Measurements from ENCODE around the gene SERPINB1. TPM values are rescaled to one million over a fixed set of nuclear protein-coding genes. Genes with fewer than 3 reads are reported as not detected.

The SERPINB1 gene
- total RNA-seq, 1 experiment from 2014 or later, result 73.2 TPM

- no peak overlapping the region for H3K27ac ChIP-seq (ENCODE audit: low read depth, low read length)
- ATAC-seq, result peak; percentile 65
- CTCF ChIA-PET, result interaction anchor here (0.9 kb wide), 1 partner anchor 135 kb away, joined by 3 read pairs; no protein-coding TSS in a partner anchor
- no peaks in the 10 kb centered on the region for H3K79me2 ChIP-seq (ENCODE audit: insufficient read depth, low read length)
- H2AFZ ChIP-seq (ENCODE audit: low read depth, low read length, poor library complexity, severe bottlenecking), result peak overlapping the region; percentile 52
- no peaks in the 10 kb centered on the region for H4K20me1 ChIP-seq (ENCODE audit: insufficient read depth)
- H3K4me2 ChIP-seq (ENCODE audit: low read length), result peak overlapping the region; percentile 40
- H3K4me3 ChIP-seq (replicated peaks in 1 of 2; ENCODE audit: low read depth in 1 of 2, low read length in 2 of 2), result peak overlapping the region in 1 of 2 experiments; percentile 4; a peak in 1 of 4 replicates
- no peak for DNase-seq (ENCODE audit: low read depth, low spot score)
- intact Hi-C loops (cut with micrococcal nuclease), result no loop called here
- H3K36me3 ChIP-seq (ENCODE audit: control insufficient read depth in 1 of 2, insufficient read depth in 2 of 2, low read length in 2 of 2), result no peaks in the 10 kb centered on the region
- no TSS peak for BruUV-seq (replicated peaks)
- peaks cover 3 to 17% of the 10 kb centered on the region in 2 experiments; a peak in 3 of 4 replicates for H3K4me1 ChIP-seq (ENCODE audit: control insufficient read depth in 1 of 2, insufficient read depth in 2 of 2, low read length in 2 of 2)
- H3K9ac ChIP-seq (ENCODE audit: low read length), result peak overlapping the region; percentile 12
- POLR2A ChIA-PET, result interaction anchor here (1.2 to 2.1 kb wide), 2 partner anchors 14 to 23 kb away, joined by 3 to 9 read pairs; partner anchors contain the start of gene SERPINB1
- no peaks in the 10 kb centered on the region for H3K9me2 ChIP-seq (ENCODE audit: insufficient read depth)
- RAD21 ChIA-PET (ENCODE audit: low non-redundant PET in 1 of 2, low total read pairs in 2 of 2, uncharacterized antibody in 2 of 2, unreplicated experiment in 2 of 2), result no interaction called here
- H3K27me3 ChIP-seq (ENCODE audit: insufficient read depth, low read length), result no peaks in the 10 kb centered on the region
- H3K9me3 ChIP-seq (ENCODE audit: control insufficient read depth in 1 of 2, insufficient read depth in 1 of 2, low read depth in 1 of 2, low read length in 2 of 2), result peaks cover 5 to 7% of the 10 kb centered on the region in 2 experiments; a peak in 2 of 4 replicates
- TF ChIP-seq ELF1 (IDR thresholded peaks at IDR 0.05; ENCODE audit: borderline replicate concordance, low read depth) (no peak), CEBPB (IDR thresholded peaks at IDR 0.05; ENCODE audit: low read depth) (peak; percentile 56), SIN3A (IDR thresholded peaks at IDR 0.05; ENCODE audit: low read depth) (no peak), JUND (IDR thresholded peaks at IDR 0.05) (peak; percentile 31; the same call in 1 of the 2 replicates), EGR1 (IDR thresholded peaks at IDR 0.05; ENCODE audit: low read depth) (no peak), RAD21 (IDR thresholded peaks at IDR 0.05; ENCODE audit: low read depth) (no peak), EZH2 (IDR thresholded peaks at IDR 0.05) (no peak), ZBTB33 (IDR thresholded peaks at IDR 0.05; ENCODE audit: extremely low read depth, insufficient replicate concordance, low read length) (no peak), ZNF274 (IDR thresholded peaks at IDR 0.05; ENCODE audit: low read depth, low read length) (no peak), YY1 (IDR thresholded peaks at IDR 0.05; ENCODE audit: extremely low read depth, insufficient replicate concordance, low read depth, low read length) (no peak), TCF7L2 (IDR thresholded peaks at IDR 0.05; ENCODE audit: borderline replicate concordance, extremely low read depth, insufficient read depth, insufficient read length) (no peak), CTCF (IDR thresholded peaks at IDR 0.05 in 2 of 3, conservative IDR thresholded peaks at IDR 0.05 in 1 of 3; ENCODE audit: borderline replicate concordance in 1 of 3, insufficient read depth in 1 of 3, low read depth in 2 of 3, low read length in 2 of 3) (no peak), ZFX (IDR thresholded peaks at IDR 0.05) (no peak), EZH2phosphoT487 (IDR thresholded peaks at IDR 0.05; ENCODE audit: borderline replicate concordance) (no peak), FOSL1 (IDR thresholded peaks at IDR 0.05; ENCODE audit: low read depth) (peak; percentile 63), ATF3 (IDR thresholded peaks at IDR 0.05) (no peak), POLR2AphosphoS5 (IDR thresholded peaks at IDR 0.05; ENCODE audit: low read depth, low read length) (peak; percentile 17; the same call in 1 of the 2 replicates), CBX3 (IDR thresholded peaks at IDR 0.05; ENCODE audit: low read depth) (0 out of 2 replicates have a peak, but pooled peaks have one; percentile 42), REST (IDR thresholded peaks at IDR 0.05; ENCODE audit: low read depth) (no peak), SRF (IDR thresholded peaks at IDR 0.05; ENCODE audit: low read depth) (no peak)
Observed at GRCh38 chr6:2817903-2818443, 23.7 kb downstream of the SERPINB1 start.
